GM19025 (cell line): ENCODE data around the gene ZAR1L.

Experiments used
- ATAC-seq: cut with Tn5 transposase; IDR thresholded peaks from one replicate; pipeline ENCODE4 v1.9.1; 2021; ENCODE audit warnings: mild to moderate bottlenecking, low read depth, moderate library complexity; ENCODE audit not compliant: unreplicated experiment

ZAR1L gene

DNA sequence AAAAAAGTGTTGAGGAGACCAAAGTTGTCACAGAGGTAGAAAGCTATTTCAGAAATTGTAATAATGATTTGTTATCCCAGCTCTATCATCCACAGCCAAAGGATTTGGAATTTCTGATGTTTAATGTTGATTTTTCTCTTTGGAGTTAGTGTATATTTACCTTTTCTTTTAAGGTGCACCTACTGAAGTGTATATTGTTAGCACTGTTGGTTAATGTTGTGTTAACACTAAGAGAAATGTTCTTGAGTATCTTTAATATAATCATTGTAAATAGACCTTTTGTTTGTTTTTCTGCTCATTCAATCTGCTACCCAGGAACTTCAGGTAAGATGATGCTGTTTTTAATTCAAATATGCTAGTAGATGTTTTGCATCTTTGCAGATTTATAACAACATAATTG, 57.5 kb downstream of the ZAR1L start:
- ATAC-seq = no peak

DNA sequence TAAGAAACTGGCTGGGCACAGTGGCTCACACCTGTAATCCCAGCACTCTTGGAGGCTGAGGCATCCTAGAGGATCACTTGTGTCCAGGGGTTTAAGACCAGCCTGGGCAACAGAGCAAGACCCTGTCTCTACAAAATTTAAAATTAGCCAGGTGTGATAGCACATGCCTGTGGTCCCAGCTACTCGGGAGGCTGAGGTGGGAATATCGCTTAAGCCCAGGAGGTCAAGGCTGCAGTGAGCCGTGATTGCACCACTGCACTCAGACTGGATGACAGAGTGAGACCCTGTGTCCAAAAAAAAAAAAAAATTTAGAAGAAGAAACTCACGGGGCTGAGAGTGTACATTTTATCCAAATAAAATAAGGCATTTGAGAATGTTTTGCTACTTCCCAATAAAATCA, 58.9 kb downstream of the ZAR1L start:
- no peak for ATAC-seq

DNA sequence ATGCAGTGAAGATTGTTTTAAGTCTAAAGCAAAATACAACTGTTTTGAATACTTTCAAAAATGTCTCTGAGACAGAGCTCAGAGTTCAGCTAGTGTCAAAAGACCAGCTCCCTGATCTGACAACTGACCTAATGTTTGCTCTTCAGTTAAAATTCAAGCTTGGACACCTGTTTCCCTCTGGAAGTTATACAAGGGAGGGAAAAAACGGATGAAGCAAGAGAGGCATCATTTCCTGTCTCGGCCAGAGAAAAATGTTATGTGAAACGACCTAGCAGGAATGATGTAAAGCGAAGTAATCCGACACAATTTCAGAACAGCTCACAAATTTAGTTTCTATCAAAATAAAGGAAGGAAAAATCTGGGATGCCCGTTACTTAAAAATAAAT, 59.4 kb downstream of the ZAR1L start:
- no peak for ATAC-seq

DNA sequence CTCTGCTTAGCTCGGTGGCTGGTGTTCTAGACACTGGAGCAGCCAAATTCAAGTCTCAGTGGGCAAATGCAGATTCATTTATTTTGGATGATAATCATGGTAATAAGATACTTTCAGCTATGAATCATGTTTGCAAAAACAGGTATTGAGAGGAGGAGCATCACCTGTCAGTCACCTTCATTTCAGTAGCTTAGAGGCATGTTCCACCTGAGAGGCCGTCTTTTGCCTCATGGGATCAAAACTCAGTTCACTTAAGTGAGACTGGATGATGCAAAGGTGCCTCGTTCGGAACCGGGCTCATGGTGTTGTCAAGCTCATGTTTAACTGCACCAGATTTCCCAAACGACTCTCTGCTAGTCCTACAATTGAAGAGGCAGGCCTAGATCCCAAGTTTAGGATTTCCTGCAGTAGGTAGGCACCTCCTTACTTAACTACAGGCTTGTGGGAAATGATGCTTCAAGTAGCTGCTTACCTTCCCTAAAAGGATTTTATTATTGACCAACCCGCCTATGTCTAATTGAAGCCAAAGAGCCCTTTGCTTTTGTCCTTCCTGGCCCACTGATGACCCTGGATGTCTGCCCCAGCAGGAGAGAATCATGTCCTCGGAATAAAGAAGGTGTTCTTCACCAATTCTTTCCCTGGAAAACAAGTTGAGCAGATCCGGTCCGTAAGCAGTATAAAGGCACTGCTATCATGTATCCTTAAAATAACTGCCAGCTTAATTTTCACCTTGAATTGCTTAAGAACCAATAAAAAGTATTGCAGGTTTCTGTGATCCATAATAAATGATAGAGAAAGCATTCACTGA, 60.0 kb downstream of the ZAR1L start:
- ATAC-seq = no peak

DNA sequence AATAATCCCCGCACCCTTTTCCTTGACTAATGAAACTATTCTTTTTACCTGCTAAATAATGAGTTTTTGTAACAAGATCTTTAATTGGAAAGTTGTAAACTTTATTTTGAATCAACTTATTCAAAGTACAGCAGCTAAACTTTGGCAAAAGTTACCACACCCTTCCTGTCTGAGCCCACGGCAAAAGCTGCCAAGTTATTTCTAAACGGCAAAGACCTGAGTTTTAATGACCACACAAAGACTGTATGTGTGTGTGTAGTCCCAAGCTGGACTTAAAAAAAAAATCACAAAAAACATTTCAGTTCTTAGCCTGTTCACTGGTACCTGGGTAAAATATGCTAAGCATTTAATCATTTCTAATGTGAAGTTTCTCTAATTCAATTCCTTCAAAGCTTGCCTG, 60.7 kb downstream of the ZAR1L start:
- no peak for ATAC-seq

DNA sequence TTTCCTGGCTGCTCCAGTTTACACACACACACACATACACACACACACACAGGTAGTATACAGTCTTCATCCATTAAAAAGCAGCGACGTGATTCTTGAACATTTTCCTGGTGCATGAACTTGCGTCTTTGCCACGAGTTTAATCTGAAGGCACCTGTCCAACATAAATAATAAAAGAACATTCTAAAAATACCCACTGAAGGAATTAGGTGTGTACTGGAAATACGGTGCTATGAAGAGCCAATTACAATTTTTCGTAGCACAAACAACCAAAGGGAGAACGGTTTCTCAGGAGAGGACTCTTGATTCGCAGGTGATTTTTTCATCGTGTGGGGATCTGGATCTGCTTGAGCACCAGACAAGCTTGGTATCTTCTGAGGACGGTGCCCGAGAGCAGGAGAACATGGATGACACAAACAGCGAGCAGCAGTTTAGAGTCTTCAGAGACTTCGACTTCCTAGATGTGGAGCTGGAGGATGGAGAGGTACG, 61.2 kb downstream of the ZAR1L start:
- no peak for ATAC-seq
